ENCODE measurements around the gene ASPHD2.
"Not testable (repeated sequence)": the region's sequence is repeated elsewhere in the genome, so short reads cannot be mapped to it uniquely, and the experiment has no call there.

Gene ASPHD2

GRCh38 chr22:26416670-26417276 is 12.3 kb upstream of the ASPHD2 start:
- peak; percentile 88 for DNase-seq

GRCh38 chr22:26417406-26417805 is 11.7 kb upstream of the ASPHD2 start:
- DNase-seq, result no peak

DNA sequence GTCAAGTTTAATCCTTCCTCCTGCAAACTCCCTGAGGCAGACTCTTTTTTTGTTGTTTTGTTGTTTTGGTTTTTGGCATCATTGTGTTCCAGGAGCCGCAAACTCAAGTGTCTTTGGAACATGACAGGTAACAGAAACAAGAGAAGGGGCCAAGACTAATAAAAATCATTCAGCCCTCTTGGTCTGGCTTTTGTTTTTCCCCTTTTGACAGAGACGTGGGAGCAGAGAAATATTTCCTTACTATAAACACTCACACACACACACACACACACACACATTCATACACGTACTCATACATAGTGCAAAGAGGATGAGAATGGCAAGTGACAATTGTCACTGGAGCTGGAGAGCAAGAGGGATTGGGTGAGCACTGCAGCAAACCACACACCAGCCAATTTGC is 10.4 kb upstream of the ASPHD2 start:
- no peak for DNase-seq

GRCh38 chr22:26426924-26427323 is 2.1 kb upstream of the ASPHD2 start:
- DNase-seq, result no peak

DNA sequence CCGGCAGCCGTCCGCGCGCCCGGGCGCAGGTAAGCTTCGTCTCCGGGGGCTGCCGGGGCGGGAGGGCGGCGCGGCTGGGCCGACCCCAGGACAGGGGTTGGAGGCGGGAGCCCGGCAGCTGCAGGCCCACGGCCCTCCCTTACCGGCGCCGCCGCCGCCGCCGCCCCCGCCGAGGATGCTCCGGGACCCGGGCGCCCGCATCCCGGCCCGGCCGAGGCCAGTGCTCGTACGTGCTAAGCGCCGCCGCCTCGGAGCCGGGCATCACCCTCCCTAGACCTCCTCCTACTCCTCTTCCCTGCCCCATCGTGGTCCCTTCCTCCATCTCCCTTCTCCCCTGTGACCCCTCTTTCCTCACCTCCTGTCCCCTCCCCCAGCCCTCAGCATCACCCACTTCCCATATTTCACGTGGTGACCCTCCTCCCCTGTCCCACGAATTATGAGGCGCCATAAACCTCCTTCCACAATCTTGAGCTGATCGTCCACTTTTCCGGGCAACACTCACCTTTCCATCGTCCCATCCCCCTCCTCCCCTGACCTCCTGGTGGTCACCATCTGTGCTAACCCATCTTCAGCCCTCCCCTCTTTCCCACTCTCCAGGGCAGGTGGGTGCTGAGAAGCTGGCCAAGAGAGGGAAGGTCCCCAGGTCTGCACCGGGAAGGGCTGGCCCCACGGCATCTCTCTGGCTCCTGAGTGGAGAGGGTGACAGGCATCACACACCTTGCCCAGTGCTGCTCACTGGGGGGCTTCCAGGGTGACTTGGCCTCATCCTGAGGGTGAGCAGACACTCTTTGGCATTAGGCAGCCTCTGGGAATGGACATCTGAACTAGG is 612 bp downstream of the ASPHD2 start:
- no peak for DNase-seq

- DNase-seq, result no peak
Measured at GRCh38 chr22:26430600-26430999, 1.5 kb downstream of the ASPHD2 start.

- DNase-seq, result peak; percentile 26
Measured at GRCh38 chr22:26431261-26431995, 2.4 kb downstream of the ASPHD2 start.

DNA sequence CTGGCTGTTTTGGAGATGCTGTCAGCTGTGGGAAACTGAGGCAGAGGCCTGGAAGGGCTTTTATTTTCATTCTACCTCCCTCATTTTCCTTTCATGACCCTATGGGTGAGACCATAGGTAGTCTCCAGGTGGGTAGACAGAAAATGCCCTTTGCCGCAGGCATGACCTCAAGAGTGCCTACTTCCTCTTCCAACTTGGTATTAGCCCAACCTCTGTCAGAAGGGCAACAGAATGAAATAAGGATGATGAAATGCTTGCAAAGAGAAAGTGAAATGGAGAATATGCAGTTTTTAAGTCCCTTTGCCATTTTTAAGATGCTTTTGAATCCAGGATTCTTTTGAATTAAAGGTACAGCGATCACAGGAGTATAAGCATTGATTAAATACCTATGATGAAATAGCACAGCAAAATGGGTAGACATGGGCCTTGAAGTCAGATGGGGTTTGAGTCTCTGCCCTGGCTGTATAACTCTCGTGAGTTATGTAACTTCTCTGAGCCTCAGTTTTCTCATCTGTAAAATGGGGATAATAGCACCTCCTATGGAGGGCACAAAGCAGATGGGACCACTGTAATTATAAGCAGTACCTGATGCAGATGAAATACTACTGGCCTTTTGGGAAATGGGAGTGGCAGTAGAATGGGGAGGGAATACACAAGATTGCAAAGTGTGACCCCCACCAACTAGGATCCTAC is 3.7 kb downstream of the ASPHD2 start:
- no peak for DNase-seq

GRCh38 chr22:26433805-26434204 is 4.7 kb downstream of the ASPHD2 start:
- no peak for DNase-seq

- DNase-seq, result no peak
Measured at GRCh38 chr22:26435327-26436093, 6.5 kb downstream of the ASPHD2 start.

GRCh38 chr22:26436903-26437515 is 7.9 kb downstream of the ASPHD2 start:
- no peak for DNase-seq

- no peak for DNase-seq
Measured at GRCh38 chr22:26437694-26438392, 8.8 kb downstream of the ASPHD2 start.

DNA sequence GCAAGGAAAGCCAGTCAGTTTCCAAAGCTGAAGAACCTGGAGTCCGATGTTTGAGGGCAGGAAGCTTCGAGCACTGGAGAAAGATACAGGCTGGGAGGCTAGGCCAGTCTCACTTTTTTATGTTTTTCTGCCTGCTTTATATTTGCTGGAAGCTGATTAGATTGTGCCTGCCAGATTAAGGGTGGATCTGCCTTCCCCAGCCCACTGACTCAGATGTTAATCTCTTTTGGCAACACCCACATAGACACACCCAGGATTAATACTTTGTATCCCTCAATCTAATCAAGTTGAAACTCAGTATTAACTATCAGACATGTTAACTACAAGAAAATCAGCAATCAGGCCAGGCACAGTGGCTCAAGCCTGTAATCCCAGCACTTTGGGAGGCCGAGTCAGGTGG is 9.7 kb downstream of the ASPHD2 start:
- DNase-seq, result not testable (repeated sequence)

DNA sequence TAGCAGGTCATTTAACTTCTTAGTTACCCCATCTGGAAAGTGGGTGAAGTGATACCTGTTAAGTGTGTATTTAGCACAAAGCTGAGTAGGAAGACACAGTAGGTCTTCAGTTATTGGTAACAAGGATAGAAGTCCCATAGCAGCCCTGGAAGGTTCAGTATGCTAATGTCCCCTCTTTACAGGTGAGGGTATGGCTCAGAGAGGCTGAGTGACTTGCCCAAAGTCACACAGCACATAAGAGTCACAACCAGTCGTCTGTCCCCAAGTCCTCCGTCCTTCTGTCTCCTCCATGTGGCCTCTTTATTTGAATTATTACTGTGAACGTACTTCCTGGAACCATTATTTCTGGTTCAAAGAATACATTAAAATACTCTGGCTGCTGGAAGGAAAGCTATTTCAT is 10.5 kb downstream of the ASPHD2 start:
- no peak for DNase-seq

GRCh38 chr22:26442086-26442756 is 13.2 kb downstream of the ASPHD2 start:
- DNase-seq, result no peak

GRCh38 chr22:26443901-26444690 is 15.0 kb downstream of the ASPHD2 start:
- DNase-seq, result no peak

- no peak for DNase-seq
Measured at GRCh38 chr22:26444777-26445176, 15.7 kb downstream of the ASPHD2 start.

DNA sequence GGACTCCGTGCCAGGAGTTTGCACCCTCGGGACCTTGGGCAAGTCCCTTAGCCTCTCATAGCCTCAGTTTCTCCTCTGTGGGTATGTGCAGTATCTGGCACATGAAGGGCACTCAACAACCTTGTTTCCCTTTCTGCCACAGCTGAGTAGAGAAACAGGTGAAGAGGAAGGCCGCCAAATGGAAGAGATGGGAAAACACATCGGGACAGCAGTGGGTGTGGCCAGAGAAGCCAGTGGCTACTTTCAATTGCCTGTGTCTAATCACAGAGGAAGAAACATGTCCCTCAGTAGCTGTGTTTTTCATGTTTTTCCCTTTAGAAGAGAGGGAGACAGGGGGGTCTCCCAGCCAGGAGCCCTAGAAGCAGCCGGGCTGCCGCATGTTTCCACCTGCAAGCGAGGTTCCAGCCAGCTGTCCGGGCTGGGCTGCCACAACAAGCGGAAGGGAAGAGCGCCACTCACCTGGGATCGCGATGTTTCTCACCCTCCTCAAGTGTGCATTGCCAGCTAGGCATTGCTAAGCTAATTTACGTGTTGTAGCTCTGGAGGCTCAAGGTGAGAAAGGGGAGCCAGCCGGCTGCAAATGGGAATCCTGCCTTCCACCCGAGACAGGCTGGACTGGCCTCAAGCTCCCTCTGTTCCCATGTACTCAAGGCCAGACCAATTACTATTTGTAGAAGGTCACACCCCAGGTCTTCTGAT is 16.7 kb downstream of the ASPHD2 start:
- DNase-seq, result no peak
